Liver (tissue), 3 donors: ENCODE data around the gene FGF1.

Experiments used
- ATF3 ChIP-seq: IDR thresholded peaks from 2 replicates; pipeline ENCODE4 v1.6.1; 2016; ENCODE audit warnings: antibody characterized with exemption
- EGR1 ChIP-seq, 2 donors: IDR thresholded peaks; 2 replicates each; pipeline ENCODE4 v1.6.1; 2016 to 2018; ENCODE audit warnings: antibody characterized with exemption in 2 of 2, low read depth in 2 of 2
- FOXA1 ChIP-seq: IDR thresholded peaks from 2 replicates; pipeline ENCODE4 v1.6.1; 2016; ENCODE audit warnings: antibody characterized with exemption
- GABPA ChIP-seq, 2 donors: IDR thresholded peaks in 1 of 2; conservative IDR thresholded peaks in 1 of 2; 2 replicates each; pipeline ENCODE4 v1.6.1; 2016; ENCODE audit warnings: antibody characterized with exemption in 2 of 2, mild to moderate bottlenecking in 1 of 2, moderate library complexity in 1 of 2
- JUND ChIP-seq, 2 donors: IDR thresholded peaks; 2 replicates each; pipeline ENCODE4 v1.6.1; 2016; ENCODE audit warnings: antibody characterized with exemption in 2 of 2
- RAD21 ChIP-seq, 2 donors: IDR thresholded peaks; 2 replicates each; pipeline ENCODE4 v1.6.1; 2016; ENCODE audit warnings: antibody characterized with exemption in 2 of 2, mild to moderate bottlenecking in 2 of 2
- RXRA ChIP-seq, 2 donors: IDR thresholded peaks; 2 replicates each; pipeline ENCODE4 v1.6.1; 2017 to 2018; ENCODE audit warnings: antibody characterized with exemption in 2 of 2, mild to moderate bottlenecking in 1 of 2
- SP1 ChIP-seq: IDR thresholded peaks from 2 replicates; pipeline ENCODE4 v1.6.1; 2018; ENCODE audit warnings: antibody characterized with exemption, mild to moderate bottlenecking
- TAF1 ChIP-seq: conservative IDR thresholded peaks from 2 replicates; pipeline ENCODE4 v1.6.1; 2016; ENCODE audit warnings: antibody characterized with exemption, mild to moderate bottlenecking
- YY1 ChIP-seq: IDR thresholded peaks from 2 replicates; pipeline ENCODE4 v1.6.1; 2016; ENCODE audit warnings: antibody characterized with exemption, mild to moderate bottlenecking
- TF ChIP-seq, protein P1 (sequence below): fragments of 150-350 bp; IDR thresholded peaks from 2 replicates; pipeline ENCODE4 v1.5.1; 2017; ENCODE audit warnings: improper control_type of control experiment, low read depth, low read length; ENCODE audit not compliant: missing input control
- TF ChIP-seq, protein P2 (sequence below): IDR thresholded peaks from 2 replicates; pipeline ENCODE4 v1.6.1; 2016; ENCODE audit warnings: antibody characterized with exemption, mild to moderate bottlenecking
- TF ChIP-seq, protein P3 (sequence below): IDR thresholded peaks from 2 replicates; pipeline ENCODE4 v1.6.1; 2016; ENCODE audit warnings: antibody characterized with exemption
- donor health status: healthy.
- donor health status: healthy.

DNA sequence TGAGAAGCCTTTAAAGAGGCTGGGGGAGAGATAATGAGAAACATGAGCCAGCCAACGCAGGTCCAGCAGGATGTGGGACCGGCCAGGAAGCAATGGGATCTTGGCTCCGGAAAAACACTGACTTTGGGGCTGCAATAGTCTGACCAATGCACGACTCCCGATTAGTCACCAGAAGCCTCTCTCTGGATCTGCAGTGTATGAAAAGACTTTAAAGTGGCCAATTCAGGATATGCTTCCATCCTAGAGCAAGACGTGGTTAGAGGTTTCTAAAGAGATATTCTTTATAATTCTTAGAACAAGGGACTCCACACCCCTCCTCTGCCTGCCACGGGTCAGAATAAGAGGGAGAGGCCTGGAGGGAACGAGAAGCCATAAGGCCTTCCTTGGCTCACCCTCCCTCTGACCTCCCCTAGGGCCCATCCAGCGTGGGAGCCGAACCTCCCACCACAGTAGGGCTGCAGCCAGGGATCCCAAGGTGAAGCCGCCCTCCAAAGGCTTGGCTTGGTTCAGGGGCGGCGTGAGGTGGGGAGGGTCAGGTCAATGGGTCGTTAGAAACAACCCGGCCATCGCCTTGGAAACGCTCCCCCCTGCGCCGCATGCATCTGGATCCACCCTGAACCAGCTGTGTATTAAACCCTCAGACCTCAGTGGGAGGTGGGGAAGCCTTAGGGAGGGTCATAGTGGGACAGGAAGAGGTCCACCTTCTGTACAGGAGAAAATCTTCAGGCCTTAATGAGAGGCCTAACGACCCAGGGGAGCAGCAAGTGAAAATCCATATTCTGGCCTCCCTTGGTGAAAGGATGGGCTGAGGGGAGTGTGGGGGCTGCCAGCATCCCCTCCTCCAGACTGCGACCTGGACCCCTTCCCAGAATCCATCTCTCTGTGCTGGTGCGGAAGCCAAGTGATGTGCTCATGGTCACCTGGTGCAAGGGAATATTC lies 11.1 kb downstream of the FGF1 start:
- TF ChIP-seq, protein P1, sequence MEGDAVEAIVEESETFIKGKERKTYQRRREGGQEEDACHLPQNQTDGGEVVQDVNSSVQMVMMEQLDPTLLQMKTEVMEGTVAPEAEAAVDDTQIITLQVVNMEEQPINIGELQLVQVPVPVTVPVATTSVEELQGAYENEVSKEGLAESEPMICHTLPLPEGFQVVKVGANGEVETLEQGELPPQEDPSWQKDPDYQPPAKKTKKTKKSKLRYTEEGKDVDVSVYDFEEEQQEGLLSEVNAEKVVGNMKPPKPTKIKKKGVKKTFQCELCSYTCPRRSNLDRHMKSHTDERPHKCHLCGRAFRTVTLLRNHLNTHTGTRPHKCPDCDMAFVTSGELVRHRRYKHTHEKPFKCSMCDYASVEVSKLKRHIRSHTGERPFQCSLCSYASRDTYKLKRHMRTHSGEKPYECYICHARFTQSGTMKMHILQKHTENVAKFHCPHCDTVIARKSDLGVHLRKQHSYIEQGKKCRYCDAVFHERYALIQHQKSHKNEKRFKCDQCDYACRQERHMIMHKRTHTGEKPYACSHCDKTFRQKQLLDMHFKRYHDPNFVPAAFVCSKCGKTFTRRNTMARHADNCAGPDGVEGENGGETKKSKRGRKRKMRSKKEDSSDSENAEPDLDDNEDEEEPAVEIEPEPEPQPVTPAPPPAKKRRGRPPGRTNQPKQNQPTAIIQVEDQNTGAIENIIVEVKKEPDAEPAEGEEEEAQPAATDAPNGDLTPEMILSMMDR, result no peak
- no peak for TF ChIP-seq SP1
- TF ChIP-seq, protein P2, sequence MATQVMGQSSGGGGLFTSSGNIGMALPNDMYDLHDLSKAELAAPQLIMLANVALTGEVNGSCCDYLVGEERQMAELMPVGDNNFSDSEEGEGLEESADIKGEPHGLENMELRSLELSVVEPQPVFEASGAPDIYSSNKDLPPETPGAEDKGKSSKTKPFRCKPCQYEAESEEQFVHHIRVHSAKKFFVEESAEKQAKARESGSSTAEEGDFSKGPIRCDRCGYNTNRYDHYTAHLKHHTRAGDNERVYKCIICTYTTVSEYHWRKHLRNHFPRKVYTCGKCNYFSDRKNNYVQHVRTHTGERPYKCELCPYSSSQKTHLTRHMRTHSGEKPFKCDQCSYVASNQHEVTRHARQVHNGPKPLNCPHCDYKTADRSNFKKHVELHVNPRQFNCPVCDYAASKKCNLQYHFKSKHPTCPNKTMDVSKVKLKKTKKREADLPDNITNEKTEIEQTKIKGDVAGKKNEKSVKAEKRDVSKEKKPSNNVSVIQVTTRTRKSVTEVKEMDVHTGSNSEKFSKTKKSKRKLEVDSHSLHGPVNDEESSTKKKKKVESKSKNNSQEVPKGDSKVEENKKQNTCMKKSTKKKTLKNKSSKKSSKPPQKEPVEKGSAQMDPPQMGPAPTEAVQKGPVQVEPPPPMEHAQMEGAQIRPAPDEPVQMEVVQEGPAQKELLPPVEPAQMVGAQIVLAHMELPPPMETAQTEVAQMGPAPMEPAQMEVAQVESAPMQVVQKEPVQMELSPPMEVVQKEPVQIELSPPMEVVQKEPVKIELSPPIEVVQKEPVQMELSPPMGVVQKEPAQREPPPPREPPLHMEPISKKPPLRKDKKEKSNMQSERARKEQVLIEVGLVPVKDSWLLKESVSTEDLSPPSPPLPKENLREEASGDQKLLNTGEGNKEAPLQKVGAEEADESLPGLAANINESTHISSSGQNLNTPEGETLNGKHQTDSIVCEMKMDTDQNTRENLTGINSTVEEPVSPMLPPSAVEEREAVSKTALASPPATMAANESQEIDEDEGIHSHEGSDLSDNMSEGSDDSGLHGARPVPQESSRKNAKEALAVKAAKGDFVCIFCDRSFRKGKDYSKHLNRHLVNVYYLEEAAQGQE, result no peak
- TF ChIP-seq RAD21 (IDR thresholded peaks at IDR 0.05), result no peak
- TF ChIP-seq YY1, result no peak
- TF ChIP-seq, protein P3, sequence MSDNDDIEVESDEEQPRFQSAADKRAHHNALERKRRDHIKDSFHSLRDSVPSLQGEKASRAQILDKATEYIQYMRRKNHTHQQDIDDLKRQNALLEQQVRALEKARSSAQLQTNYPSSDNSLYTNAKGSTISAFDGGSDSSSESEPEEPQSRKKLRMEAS, result no peak
- no peak for TF ChIP-seq JUND (IDR thresholded peaks at IDR 0.05)
- TF ChIP-seq TAF1, result no peak
- TF ChIP-seq GABPA (IDR thresholded peaks at IDR 0.05 in 1 of 2, conservative IDR thresholded peaks at IDR 0.05 in 1 of 2), result no peak
- TF ChIP-seq RXRA (IDR thresholded peaks at IDR 0.05), result no peak
- no peak for TF ChIP-seq EGR1 (IDR thresholded peaks at IDR 0.05; ENCODE audit: low read depth in 2 of 2)
- no peak for TF ChIP-seq ATF3
- TF ChIP-seq FOXA1, result no peak
